GM18511 (cell line): ENCODE measurements around the gene FYCO1.

Experiments
- ATAC-seq: cut with Tn5 transposase; IDR thresholded peaks from one replicate; pipeline ENCODE4 v1.9.1; 2021; ENCODE audit warnings: mild to moderate bottlenecking, moderate library complexity; ENCODE audit not compliant: unreplicated experiment

Gene FYCO1

DNA sequence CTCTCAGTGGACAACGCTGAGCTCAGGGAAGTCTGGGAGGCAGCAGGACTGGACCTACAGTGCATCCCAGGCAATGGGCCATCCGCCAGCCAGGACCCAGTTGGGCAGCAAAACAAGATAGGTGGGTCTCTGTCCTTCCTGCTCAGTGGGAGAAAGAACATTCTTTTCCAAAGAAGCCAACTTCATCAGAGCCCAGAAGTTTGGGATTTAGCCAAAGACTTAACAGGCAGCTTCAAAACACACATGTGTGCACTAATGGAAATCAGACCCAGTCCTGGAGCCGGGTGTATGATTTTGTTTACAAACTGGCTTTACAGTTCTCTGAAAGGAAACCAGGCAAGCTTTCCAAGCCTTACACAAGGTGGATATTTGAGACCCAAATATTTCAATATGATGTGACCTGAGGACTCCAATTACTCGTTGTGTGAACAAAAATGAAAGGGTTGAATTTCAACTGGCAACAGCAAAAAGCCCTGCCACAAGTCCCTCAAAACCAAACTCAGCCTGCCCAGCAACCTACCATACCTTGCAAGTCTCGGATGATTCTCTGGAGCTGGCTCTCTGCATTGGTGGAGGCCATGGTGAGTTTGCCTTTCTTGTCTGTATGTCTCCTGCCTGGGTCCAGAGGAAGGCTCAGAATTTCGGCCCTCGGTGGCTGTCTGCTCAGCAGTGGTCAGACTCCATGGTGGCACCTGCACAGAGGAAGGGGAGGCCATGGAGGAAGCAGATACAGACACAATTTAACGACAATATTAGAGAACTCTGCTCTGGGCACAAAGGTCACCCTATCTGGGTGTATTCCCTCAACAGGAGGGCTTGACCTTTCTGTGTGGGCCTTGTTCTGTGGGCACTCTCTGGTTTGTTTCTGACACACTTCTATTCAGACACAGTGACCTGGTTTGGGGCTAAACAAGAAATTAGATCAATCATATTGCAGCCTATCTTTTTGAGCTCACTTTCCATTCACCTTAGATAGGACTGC, 11.0 kb downstream of the FYCO1 start:
- no peak for ATAC-seq

DNA sequence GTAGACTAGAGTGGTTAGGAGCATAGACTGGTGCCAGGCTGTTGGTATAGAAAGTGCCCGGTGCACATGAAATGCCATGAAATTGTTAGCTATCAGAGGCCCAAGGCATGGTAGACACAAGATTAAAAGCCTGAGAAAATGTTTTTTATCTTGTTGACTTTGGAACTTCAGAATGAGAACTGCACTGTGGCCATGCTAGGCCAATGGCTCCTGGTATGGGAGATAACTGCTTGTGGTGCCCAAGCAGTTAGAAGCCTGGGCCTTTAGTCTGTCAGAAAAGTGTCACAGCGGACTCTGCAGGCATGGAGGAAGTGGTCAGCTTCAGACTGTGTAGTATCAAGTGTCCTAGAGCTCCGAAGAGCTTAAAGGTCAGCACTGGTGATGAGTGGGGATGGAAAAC, 11.9 kb downstream of the FYCO1 start:
- no peak for ATAC-seq

DNA sequence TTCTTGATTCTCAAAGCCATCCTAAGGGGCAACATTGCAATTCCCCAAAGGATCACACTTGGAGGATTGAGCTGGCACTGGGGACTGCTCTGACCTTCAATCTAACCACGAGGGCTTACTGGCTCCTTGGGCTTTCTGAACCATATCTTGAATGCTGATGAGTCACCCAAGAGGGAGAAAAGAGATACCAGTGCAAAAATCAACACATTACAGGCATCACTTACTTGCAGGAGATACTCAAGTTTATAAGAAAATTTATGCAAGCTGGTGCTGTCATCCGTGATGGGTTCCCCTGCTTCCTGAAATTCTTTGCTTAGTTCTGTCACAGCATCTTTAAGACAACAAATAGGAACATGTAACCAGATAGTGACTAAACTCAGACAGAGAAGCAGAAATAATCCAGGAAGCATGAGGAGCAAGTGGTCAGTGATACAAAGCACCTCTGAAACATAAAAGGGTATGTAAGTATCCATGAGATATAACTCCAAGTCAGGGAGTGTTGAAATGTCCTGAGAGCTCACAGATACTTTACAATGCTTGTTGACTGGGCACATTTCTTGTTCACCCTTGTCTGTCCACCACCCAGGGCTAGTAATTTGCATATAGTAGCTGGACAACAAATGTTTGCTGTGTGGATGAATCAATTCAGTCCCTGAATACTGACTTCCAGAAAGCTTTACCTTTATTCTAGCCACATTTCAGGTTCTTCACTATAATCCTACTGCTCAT, 14.1 kb downstream of the FYCO1 start:
- ATAC-seq, result no peak

DNA sequence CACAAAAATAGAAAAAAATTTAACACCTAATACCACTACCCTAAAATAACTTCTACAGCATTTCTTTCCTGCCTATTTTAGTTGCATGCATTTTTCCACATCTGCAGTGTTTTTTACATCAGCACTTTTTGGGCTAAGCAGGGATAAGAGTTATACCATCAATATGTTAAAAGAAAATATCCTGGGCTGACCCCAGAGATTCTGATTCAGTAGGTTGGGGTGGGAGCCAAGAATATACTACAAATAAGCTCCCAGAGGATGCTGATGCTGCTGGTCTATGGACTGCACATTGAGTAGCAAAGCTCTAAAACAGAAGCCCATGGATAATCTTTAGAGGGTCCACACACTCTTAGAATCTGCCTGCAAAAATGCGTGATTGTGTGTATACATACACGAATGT, 14.8 kb downstream of the FYCO1 start:
- ATAC-seq, result no peak

DNA sequence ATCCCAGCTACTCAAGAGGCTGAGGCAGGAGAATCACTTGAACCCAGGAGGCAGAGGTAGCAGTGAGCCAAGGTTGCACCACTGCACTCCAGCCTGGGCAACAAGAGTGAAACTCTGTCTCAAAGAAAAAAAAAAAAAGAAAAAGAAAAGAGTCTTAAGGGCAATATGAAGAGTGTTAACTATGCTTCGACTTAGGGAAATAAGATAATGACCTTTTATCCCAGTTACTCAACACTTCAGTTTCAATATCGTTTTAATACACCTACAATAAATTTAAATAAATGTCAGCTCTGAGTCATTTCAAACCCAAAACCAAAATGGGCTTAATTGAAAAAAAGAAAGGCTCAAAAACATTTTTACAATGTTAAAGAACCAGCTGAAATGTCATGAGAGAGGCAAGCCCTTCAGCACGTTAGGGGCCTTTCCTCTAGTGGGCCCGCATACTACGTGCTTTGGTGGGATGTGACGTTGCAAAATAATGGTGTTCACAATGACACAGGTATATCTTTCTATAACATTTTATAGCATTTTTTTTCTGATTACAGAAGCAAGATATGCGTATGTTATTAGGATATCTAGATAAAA, 15.3 kb downstream of the FYCO1 start:
- no peak for ATAC-seq

DNA sequence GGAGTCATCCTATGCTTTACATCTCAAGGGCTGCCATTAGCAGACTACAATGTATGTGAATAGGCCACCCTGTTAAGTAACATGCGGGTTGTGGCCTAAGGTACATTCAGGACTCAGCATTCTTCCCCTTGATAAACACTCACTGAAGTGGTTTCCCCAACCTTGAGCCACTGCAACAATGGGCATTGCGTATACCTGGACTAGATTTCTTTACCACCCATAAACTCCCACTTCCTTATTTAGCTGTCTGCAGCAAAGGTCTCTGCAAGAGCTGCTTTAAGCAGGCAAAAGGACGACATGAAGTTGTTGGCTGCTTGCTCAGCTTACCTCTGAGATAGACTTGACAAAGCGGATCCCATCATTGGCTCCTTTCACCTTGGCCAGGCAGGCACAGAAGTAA, 16.2 kb downstream of the FYCO1 start:
- ATAC-seq, result no peak

DNA sequence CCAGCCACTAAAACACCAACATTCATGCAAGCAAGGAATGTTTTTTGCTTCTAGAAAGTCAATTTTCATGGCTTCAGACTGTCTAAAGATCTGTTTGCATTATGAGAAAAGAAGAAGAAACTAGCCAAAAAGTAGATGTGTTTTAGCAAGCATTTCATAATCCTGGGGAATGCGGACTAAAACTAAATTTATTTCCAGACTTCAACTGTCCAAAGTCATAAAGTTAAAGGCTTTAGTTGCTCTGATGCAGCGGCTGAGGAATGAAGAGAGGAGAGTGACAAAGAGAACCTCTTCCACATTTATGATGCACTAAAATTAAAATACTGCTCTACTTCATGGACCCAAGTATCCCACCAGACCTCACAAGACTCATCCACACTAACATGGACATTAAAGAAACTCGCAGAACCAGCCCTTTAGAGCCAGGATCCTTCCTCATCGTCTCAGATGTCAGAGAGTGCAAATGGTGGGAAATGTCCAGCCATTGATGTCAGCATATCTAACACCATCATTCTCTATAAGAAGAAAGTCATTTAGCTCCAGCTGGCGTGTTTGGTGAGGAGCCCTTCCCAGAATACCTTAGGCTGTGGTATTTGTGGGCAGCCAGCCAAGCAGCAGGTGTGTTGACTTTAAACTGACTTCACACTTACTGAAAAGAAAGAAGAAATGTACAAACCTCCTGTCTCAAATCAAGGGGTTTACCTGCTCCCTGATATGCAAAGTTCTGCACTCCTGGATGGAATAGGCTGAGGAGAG, 17.4 kb downstream of the FYCO1 start:
- no peak for ATAC-seq

DNA sequence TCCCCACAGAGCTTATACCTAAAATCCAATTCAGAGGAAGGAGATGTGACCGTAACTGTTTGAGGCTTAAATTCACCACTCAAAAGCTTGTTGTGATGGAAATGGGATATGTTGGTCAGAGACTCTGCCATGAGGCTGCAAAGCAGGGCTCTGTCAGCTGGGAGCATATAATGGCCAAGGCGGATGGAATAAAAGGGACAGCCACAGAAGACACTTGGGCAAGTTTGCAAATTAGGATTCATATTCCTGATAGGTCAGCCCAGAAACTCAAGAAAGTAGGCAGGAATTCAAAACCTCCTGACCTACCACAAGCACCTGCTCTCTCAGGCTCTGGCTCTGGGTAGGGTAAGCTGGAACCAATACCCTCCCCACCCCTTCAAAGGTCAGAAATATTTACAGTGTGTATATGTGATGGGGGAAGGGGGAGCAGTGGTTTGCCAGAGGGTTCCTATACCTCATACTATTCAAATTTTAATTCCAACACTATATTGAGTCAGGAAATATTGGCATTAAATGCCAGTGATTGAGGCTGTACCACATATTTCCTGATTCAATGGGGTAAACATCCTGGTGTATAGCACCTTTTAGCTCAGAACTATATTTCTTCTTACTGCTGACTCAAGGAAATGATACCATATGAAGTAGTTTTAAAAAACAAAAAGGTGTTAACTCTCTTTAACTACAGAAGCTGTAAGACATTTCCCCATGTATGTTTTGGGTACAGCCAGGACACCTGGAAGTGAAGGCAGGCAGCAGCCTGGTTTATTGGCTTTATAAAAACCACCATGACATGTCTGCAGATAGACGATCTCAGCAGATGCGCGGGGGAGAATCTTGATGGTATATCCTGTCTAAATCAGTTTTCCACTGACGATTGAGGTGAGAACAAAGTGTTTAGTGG, 19.2 kb downstream of the FYCO1 start:
- no peak for ATAC-seq

DNA sequence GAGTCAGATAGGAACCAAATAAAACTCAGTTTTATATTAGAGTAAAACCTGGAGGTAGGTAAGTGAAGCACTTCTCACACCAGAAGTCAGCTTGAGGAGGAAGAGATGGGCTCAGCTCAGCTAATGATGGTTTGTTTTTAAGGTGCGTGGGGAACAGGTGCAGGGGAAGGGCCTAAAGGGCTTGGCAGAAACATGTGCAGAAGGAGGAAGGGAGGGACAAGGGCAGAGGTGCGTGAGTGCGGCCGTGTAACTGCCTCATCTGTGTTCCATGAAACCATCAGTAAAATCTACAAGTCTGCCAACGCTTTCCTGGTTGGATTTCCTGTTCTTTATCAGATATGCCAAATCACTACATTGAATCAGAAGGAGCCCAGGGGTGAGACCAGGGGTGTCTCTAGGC, 19.9 kb downstream of the FYCO1 start:
- ATAC-seq, result no peak

DNA sequence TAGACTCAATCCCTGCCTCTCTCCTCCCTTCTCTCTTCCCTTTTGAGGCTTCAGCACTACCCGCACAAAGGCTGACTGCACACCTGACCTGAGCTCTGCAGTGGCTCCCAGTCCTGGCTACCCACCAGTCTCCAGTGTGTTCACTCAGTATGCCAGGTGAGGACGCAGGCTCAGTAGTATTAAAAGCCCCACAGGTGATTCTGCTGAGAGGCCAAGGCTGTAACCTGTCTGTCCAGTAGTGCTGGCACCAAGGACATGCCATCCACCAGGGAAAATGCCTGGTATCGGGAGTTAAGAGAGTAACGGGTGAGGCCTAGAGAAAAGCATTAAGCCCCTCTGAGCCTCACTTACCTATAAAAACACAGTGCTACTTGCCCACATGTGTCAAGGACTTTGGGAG, 20.9 kb downstream of the FYCO1 start:
- no peak for ATAC-seq

DNA sequence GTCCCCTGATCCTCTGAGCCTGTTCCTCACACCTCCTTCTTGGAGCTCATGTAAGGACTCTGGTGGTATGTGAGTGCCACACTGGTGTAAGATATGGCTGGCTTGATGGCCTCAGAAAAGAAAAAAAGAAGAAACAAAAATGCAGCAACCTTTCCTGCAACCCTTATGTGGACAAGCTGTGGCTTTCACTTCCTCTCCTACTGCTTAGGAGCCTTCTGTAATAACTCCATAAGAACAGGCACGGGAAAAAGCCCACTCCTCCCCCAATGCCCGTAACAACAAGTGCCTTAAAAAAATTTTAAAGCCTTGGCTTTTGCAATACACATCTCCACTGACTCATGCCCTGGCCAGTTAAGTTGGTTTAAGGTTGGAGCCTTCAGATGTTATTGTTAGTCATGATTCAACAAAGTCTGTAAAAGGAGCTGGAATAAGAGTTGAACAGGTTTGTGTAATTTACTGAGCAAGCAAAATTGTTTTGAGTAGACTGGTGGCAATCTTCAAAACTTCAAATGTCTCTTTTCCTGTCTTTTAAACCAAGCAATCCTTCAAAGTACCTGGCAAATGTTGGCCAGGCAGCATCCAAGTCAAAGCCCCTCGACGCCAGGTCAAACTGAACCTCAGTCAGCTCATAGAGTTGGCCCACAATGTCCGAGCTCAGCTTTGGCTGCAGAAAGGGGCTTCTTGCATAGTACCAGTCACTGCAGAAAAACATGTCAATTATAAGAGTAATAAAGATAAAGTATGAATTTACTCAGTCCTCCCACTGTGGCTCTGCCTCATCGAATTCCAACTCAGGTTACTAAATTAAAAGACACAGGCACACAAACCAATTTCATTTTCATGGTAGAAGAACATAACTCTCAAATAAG, 22.9 kb downstream of the FYCO1 start:
- ATAC-seq, result no peak

DNA sequence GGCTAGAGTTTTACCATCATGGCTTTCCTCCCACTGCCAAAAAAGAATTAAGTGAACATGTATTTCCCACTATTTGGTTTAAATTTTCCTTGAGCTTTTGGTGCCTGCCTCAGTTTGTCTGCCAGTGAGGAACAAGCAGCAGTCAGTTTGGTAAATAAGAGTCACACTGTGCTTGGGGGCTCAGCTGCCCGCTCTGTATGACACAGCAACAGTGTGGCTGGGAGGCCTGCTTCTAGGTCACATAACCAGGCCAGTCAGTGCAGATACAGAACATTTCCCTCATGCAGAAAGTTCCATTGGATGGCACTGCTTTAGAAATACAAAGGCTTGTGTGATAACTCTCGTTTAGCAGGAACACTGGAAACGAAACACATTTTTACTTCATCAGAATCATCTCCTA, 25.7 kb downstream of the FYCO1 start:
- no peak for ATAC-seq

DNA sequence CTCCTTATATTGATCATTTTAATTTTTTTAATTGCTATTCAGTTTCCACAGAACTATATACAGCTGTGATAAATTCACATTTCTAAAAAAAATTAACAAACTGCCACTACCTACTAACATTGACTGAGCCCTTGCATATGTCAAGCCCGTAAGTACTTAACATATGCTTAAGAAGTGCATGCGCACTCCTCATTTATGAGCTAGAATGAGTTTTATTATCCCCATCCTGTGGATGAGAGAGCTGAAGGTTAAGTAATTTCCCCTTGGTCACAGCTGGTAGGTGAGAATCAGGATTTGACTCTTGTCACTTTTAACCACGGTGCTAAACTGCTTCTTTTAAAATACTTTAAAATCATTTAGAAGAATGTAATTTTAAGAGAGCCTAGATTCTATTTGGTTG, 26.5 kb downstream of the FYCO1 start:
- no peak for ATAC-seq

DNA sequence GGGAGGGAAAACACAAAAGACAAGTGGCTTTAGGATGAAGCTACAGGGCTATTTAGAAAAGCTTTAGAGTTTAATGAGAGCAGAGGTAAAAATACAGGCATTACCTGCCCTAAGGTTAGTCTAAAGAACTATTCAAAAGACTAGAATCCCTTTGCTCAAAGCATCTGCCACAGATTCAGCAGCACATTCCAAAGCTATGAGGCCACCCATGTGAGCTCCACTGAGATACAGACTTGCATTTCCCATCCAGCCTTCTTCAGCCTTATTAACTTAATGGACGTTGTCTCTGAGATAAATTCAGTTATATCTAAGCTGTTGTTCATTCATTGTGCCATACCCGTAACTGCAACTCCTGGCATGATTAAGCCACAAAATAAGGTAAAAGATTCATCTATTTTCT, 26.9 kb downstream of the FYCO1 start:
- ATAC-seq, result no peak

DNA sequence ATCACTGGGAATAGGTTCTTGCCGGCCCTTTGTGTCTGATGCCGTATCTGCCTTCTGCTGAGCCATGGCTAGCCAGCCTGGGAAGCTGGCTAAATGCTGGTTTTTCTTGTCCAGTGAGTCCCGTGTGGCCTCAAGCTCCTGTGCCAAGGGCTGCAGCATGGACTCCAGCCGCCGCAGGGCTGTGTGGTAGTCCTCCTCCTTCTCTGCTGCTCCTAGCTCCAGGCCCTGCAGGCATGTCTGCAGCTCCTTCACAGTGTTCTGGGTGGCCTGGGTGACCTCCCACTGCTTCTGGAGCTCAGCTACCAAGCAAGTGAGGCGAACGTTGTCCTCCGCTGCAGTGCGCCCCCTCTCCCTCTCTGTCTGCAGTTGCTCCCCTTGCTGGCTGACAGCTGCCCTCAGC, 27.5 kb downstream of the FYCO1 start:
- no peak for ATAC-seq

DNA sequence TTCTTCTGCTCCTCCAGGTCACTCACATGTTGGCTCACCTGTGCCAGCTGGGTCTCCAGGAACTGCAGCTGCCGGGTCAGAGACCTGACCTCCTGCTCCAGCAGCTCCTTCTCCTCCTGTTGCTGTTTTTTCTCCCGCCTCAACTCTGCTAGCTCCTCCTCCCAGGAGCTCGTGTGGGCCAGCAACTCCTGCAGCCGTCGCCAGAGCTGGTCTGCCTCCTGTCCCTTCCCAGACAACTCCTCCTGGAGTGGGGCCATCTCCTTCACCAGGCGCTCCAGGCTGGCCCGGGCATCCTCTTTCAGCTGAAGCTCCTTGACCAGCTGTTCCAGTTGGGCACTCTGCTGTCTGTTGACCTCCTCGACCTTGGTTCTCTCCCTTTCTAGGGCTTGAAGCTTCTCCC, 27.9 kb downstream of the FYCO1 start:
- ATAC-seq, result no peak

DNA sequence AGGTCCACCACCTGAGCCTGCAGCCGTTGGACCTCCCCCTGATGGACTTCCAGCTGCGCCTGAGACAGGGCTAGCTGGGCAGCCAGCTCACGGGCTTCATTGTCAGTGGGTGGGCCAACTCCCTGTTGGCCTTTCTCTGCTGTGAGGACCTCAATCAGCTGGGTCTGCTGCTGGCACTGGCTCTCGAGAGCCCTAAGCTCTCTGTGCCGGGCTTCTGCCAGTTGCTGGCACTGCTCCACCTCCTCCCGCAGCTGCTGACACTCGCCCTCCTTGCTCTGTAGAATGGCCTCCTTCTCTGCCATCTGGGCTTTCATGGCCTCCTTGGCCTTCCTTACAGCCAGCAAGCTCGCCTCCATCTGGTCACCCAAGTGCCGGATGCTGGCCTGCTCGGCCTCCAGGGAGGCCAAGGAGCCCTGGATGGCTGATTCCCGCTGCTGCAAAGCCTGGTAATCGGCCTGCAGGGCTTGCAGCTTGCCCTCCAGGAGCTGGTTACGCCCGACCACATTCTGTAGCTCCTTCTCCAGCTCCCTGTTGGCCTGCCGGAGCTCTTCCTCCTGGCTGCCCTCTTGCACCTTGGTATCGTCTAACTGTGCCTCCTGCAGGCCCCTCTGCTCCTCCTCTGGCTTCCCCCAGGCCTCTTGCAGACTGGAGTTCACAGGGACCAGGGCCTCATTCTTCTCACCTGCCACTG, 28.5 kb downstream of the FYCO1 start:
- ATAC-seq, result no peak

DNA sequence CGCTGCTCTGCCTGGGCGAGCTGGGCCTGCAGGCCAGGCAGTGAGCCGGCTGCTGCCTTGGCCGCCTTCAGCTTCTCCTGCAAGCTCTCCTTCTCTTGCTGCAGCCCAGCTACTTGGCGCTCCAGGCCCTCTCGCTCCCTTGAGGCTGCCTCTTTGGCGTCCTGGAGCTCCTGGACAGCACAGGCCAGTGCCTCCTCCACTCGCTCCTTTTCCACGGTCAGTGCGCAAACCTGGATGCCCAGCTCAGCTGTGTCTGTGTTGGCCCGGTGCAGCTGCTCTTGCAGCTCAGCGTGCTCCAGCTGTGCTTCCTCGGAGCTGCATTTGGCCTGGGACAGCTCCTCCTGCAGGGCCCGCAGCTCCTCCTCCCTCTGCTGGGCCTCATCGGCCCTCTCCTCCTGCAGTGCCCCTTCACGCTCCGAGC, 29.2 kb downstream of the FYCO1 start:
- no peak for ATAC-seq

DNA sequence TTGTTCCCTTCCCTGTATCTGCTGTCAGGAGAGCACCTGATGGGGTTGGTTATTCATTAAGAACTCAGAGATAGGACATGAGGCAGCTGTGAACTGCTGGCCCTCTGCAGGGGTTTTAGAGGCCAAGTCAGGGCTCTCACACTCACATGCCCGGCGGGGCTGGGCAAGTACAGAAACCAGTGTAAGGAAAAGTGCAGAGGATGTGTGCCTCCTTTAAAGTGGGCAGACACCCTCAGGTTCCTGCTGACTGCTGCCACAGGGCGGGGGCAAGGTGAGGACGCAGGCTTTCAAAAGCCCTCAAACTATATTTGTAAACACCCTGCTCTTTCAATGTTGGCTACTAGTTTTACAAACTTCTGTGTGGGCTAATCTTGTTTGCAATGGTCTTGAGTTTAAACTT, 30.0 kb downstream of the FYCO1 start:
- no peak for ATAC-seq
